Progenitor cell of endocrine pancreas (in vitro differentiated cells): Measurements from ENCODE around the gene OR2T27. TPM values are rescaled to one million over a fixed set of nuclear protein-coding genes. Genes with fewer than 3 reads are reported as not detected.

Source experiments
- DNase-seq: peaks from one replicate; pipeline ENCODE4 v3.0.0; 2021; ENCODE audit warnings: low spot score; ENCODE audit not compliant: unreplicated experiment
- H3K27ac Mint-ChIP-seq: 2 replicates; pipeline ENCODE4 v1.8.0; 2021; ENCODE audit warnings: mild to moderate bottlenecking, moderate library complexity, mixed read lengths
- H3K27me3 Mint-ChIP-seq: 2 replicates; pipeline ENCODE4 v1.8.0; 2021; ENCODE audit warnings: mixed read lengths
- H3K36me3 Mint-ChIP-seq: 2 replicates; pipeline ENCODE4 v1.8.0; 2022; ENCODE audit warnings: mixed read lengths; ENCODE audit not compliant: insufficient read depth
- H3K4me1 Mint-ChIP-seq: 2 replicates; pipeline ENCODE4 v1.8.0; 2021; ENCODE audit warnings: low read depth, mixed read lengths
- H3K4me3 Mint-ChIP-seq: 2 replicates; pipeline ENCODE4 v1.8.0; 2021; ENCODE audit warnings: low read depth, mild to moderate bottlenecking, moderate library complexity, mixed read lengths
- H3K9me3 Mint-ChIP-seq: 2 replicates; pipeline ENCODE4 v1.8.0; 2021; ENCODE audit warnings: low read depth, mixed read lengths
- CTCF ChIP-seq: fragments of 200-600 bp; sonication (generic); IDR thresholded peaks from one replicate; pipeline ENCODE4 v1.5.0; 2021; ENCODE audit warnings: antibody characterized with exemption, mild to moderate bottlenecking; ENCODE audit not compliant: unreplicated experiment
- total RNA-seq: library from RNA; stranded (reverse); gene quantifications from 2 replicates; pipeline ENCODE4 v1.2.1, GENCODE V29; 2021

Gene OR2T27
- total RNA-seq, 1 donor from 2014 or later: not detected

GRCh38 chr1:248618119-248618518, 37.2 kb downstream of the OR2T27 start:
- no peak for TF ChIP-seq CTCF
- Mint-ChIP-seq H3K4me1 (no peaks in the 10 kb centered on the region), H3K4me3 (no peak overlapping the region), H3K27ac (no peak overlapping the region), H3K27me3 (no peaks in the 10 kb centered on the region), H3K9me3 (peaks cover 74% of the 10 kb centered on the region), H3K36me3 (peaks cover 1% of the 10 kb centered on the region)
- DNase-seq: no peak

- Mint-ChIP-seq H3K27ac (no peak overlapping the region), H3K36me3 (peaks cover 1% of the 10 kb centered on the region), H3K27me3 (no peaks in the 10 kb centered on the region), H3K4me3 (no peak overlapping the region), H3K4me1 (no peaks in the 10 kb centered on the region), H3K9me3 (peaks cover 68% of the 10 kb centered on the region)
- DNase-seq: no peak
- TF ChIP-seq CTCF: no peak
These were observed 41.6 kb downstream of the OR2T27 start for GRCh38 chr1:248613742-248614141.

- Mint-ChIP-seq H3K27ac (no peak overlapping the region), H3K36me3 (peaks cover 1% of the 10 kb centered on the region), H3K4me1 (no peaks in the 10 kb centered on the region), H3K27me3 (no peaks in the 10 kb centered on the region), H3K9me3 (peaks cover 71% of the 10 kb centered on the region), H3K4me3 (no peak overlapping the region)
- no peak for DNase-seq
- TF ChIP-seq CTCF: no peak
These were observed 43.4 kb downstream of the OR2T27 start for GRCh38 chr1:248611883-248612414.

- Mint-ChIP-seq H3K36me3 (peaks cover 1% of the 10 kb centered on the region), H3K27ac (no peak overlapping the region), H3K9me3 (peaks cover 72% of the 10 kb centered on the region), H3K4me1 (no peaks in the 10 kb centered on the region), H3K4me3 (no peak overlapping the region), H3K27me3 (no peaks in the 10 kb centered on the region)
- DNase-seq: no peak
- TF ChIP-seq CTCF: no peak
These were observed 45.0 kb downstream of the OR2T27 start for GRCh38 chr1:248610301-248610700.

Other genes starting within 250 kb of the OR2T27 start
- gene OR2T2, start 209.9 kb downstream of the OR2T27 start, total RNA-seq: not detected in 2 replicates
- not detected in 2 replicates for gene OR2T3, start 182.2 kb downstream of the OR2T27 start, total RNA-seq
- not detected in 2 replicates for gene OR2T5, start 166.9 kb downstream of the OR2T27 start, total RNA-seq
- gene OR2G6, start 147.5 kb downstream of the OR2T27 start, total RNA-seq: not detected in 2 replicates
- gene OR2T29, start 92.8 kb downstream of the OR2T27 start, total RNA-seq: not detected in 2 replicates
- not detected in 2 replicates for gene OR2T34, start 80.8 kb downstream of the OR2T27 start, total RNA-seq
- gene OR2T10, start 57.8 kb downstream of the OR2T27 start, total RNA-seq: not detected in 2 replicates
- gene OR2T11, start 20.4 kb downstream of the OR2T27 start, total RNA-seq: not detected in 2 replicates
- not detected in 2 replicates for gene OR2T35, start 10.2 kb downstream of the OR2T27 start, total RNA-seq
- not detected in 2 replicates for gene OR14I1, start 47.2 kb upstream of the OR2T27 start, total RNA-seq
- gene LYPD8, start 100.2 kb upstream of the OR2T27 start, total RNA-seq: not detected in 2 replicates
- gene SH3BP5L, start 170.4 kb upstream of the OR2T27 start, total RNA-seq: 32.5 and 35.1 TPM in 2 replicates
- 36.8 and 37.2 TPM in 2 replicates for gene ZNF672, start 182.7 kb upstream of the OR2T27 start, total RNA-seq
- gene ZNF692, start 203.6 kb upstream of the OR2T27 start, total RNA-seq: 107 and 109 TPM in 2 replicates